Suppressor macrophage treated with lipopolysaccharide for 4 hours (primary cell): ENCODE results near the gene LRFN4.

Source experiments
- DNase-seq: peaks from one replicate; pipeline ENCODE4 v3.0.0-alpha.2; 2020

The LRFN4 gene

GRCh38 chr11:66845876-66846212 is 11.0 kb upstream of the LRFN4 start:
- DNase-seq = no peak

GRCh38 chr11:66846671-66847091 is 10.2 kb upstream of the LRFN4 start:
- DNase-seq = peak; percentile 38

- DNase-seq = no peak
Observed at GRCh38 chr11:66847461-66848232, 9.2 kb upstream of the LRFN4 start.

- DNase-seq = no peak
Observed at GRCh38 chr11:66848671-66849500, 8.0 kb upstream of the LRFN4 start.

- DNase-seq = no peak
Observed at GRCh38 chr11:66849501-66850234, 7.2 kb upstream of the LRFN4 start.

GRCh38 chr11:66850235-66850587 is 6.7 kb upstream of the LRFN4 start:
- no peak for DNase-seq

GRCh38 chr11:66850588-66851238 is 6.2 kb upstream of the LRFN4 start:
- DNase-seq = no peak

- no peak for DNase-seq
Observed at GRCh38 chr11:66851239-66851596, 5.6 kb upstream of the LRFN4 start.

GRCh38 chr11:66851698-66852465 is 5.0 kb upstream of the LRFN4 start:
- peak; percentile 28 for DNase-seq

GRCh38 chr11:66852466-66853241 is 4.2 kb upstream of the LRFN4 start:
- no peak for DNase-seq

- no peak for DNase-seq
Observed at GRCh38 chr11:66853242-66854229, 3.3 kb upstream of the LRFN4 start.

GRCh38 chr11:66854231-66854661 is 2.6 kb upstream of the LRFN4 start:
- DNase-seq = no peak

- DNase-seq = no peak
Observed at GRCh38 chr11:66854729-66855211, 2.1 kb upstream of the LRFN4 start.

- DNase-seq = peak; percentile 96
Observed at GRCh38 chr11:66855574-66856495, 1.0 kb upstream of the LRFN4 start.

GRCh38 chr11:66857234-66857926 is 516 bp downstream of the LRFN4 start:
- DNase-seq = no peak

GRCh38 chr11:66857927-66858185 is 992 bp downstream of the LRFN4 start:
- DNase-seq = no peak

- no peak for DNase-seq
Observed at GRCh38 chr11:66858186-66858938, 1.5 kb downstream of the LRFN4 start.
